GM12891 (cell line): ENCODE results near the gene OAT.

Experiments used
- PAX5 ChIP-seq: IDR thresholded peaks from 2 replicates; pipeline ENCODE4 v1.6.1; 2011; ENCODE audit warnings: low read length, moderate library complexity, mild to moderate bottlenecking; ENCODE audit not compliant: insufficient read depth, severe bottlenecking
- POLR2A ChIP-seq: IDR thresholded peaks from 2 replicates; pipeline ENCODE4 v1.6.1; 2011; ENCODE audit warnings: low read depth, low read length, control low read depth
- POLR2AphosphoS5 ChIP-seq: IDR thresholded peaks from 2 replicates; pipeline ENCODE4 v1.6.1; 2011; ENCODE audit warnings: low read depth, low read length, control low read depth
- SPI1 ChIP-seq: IDR thresholded peaks from 2 replicates; pipeline ENCODE4 v1.6.1; 2011; ENCODE audit warnings: low read depth, low read length, control low read depth
- TAF1 ChIP-seq: IDR thresholded peaks from 2 replicates; pipeline ENCODE4 v1.6.1; 2011; ENCODE audit warnings: low read depth, low read length, control low read depth

DNA sequence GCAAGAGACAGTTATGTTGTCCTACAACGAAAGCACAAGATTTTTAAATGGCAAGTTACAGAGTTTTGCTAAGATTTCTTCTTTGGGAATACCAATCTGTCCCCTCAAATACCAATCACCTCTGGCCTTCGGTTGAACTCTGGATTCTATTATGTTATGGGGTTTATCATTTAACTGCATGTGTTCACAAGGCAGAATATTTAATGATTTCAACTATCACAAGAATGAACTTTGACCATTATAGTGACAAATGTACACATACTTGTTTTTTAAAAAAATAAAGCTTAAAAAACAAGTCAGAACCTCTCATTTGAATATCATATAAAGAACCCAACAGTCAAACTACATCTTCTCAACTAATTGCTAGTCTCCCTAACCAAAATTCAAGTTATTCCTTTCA is 11.3 kb downstream of the OAT start:
- TF ChIP-seq POLR2A, result no peak
- TF ChIP-seq POLR2AphosphoS5, result no peak
- TF ChIP-seq TAF1, result no peak
- TF ChIP-seq SPI1, result no peak
- no peak for TF ChIP-seq PAX5
